ENCODE results near the gene TRA2A. TPM values are rescaled to one million over a fixed set of nuclear protein-coding genes. Genes with fewer than 3 reads are reported as not detected.

Gene TRA2A
- total and polyA plus RNA-seq, 2 of the 13 experiments (the other 11 are each of a cell fraction or from before 2014, with no cell fraction given), result 39.1 to 41.6 TPM

DNA sequence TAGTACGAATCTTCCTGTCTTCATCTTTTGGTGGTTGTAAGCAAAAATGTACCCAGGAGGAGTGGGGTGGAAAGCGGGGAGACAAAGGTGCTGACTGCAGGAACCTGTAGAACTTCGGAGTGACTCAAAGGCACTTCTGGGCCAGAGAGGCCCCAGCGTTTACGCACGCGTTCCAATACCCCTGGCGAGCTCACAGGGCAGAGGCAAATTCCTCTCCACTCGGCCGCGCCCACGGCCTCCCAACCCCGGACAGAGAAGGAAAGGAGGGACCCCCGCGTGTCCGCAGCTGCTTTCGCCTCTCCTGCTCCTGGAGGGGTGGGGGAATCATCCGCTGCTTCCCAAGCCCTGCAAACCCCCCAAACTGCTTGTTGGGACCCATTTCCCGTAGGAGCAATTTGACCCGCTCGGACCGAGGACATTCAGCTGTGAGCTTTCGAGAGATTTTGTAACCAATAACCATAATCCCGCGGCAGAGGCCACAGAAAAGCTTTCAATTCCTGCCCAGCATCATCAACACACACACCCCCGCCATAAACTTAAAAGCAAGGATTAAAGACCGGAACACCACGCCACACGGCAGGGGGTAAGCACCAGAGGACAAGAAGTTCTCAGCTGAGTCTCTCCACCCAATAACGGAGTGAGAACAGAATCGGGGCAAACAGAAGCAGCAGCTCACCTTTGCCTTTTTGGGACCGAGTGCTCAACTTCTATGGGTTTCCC, 63.8 kb downstream of the TRA2A start (continued):
- peak; percentile 25; the same call in 1 of the 2 replicates for TF ChIP-seq GATAD2A (CRISPR knock-in tag; IDR thresholded peaks at IDR 0.05)
- TF ChIP-seq ZNF333 (CRISPR knock-in tag; IDR thresholded peaks at IDR 0.05; ENCODE audit: borderline replicate concordance), result no peak
- TF ChIP-seq HCFC1 (IDR thresholded peaks at IDR 0.05; ENCODE audit: low read depth, low read length), result no peak
- TF ChIP-seq SMARCC2 (IDR thresholded peaks at IDR 0.05), result no peak
- TF ChIP-seq ZFP90 (CRISPR knock-in tag; IDR thresholded peaks at IDR 0.05; ENCODE audit: borderline replicate concordance), result no peak
- no peak for TF ChIP-seq THAP11 (CRISPR knock-in tag; IDR thresholded peaks at IDR 0.05)
- no peak for TF ChIP-seq PCBP1 (IDR thresholded peaks at IDR 0.05; ENCODE audit: borderline replicate concordance, low read depth, low read length)
- TF ChIP-seq ATAD3A (CRISPR knock-in tag; IDR thresholded peaks at IDR 0.05), result no peak
- no peak for TF ChIP-seq ZNF644 (CRISPR knock-in tag; IDR thresholded peaks at IDR 0.05; ENCODE audit: low read depth)
- TF ChIP-seq RCOR2 (CRISPR knock-in tag; IDR thresholded peaks at IDR 0.05), result no peak
- no peak for TF ChIP-seq ZBTB38 (CRISPR knock-in tag; IDR thresholded peaks at IDR 0.05)
- no peak for TF ChIP-seq ZNF660 (CRISPR knock-in tag; IDR thresholded peaks at IDR 0.05; ENCODE audit: borderline replicate concordance, low read depth)
- TF ChIP-seq UBTF (CRISPR knock-in tag; IDR thresholded peaks at IDR 0.05), result peak; percentile 14; the same call in 1 of the 2 replicates
- no peak for TF ChIP-seq ZNF496 (CRISPR knock-in tag; IDR thresholded peaks at IDR 0.05; ENCODE audit: insufficient replicate concordance)
- no peak for TF ChIP-seq ZNF776 (CRISPR knock-in tag; IDR thresholded peaks at IDR 0.05)
- no peak for TF ChIP-seq FOXC1 (CRISPR knock-in tag; IDR thresholded peaks at IDR 0.05; ENCODE audit: borderline replicate concordance)
- no peak for TF ChIP-seq ZNF790 (CRISPR knock-in tag; IDR thresholded peaks at IDR 0.05; ENCODE audit: borderline replicate concordance)
- TF ChIP-seq ZSCAN9 (CRISPR knock-in tag; IDR thresholded peaks at IDR 0.05; ENCODE audit: borderline replicate concordance), result no peak
- TF ChIP-seq GPN1 (CRISPR knock-in tag; IDR thresholded peaks at IDR 0.05; ENCODE audit: borderline replicate concordance), result no peak
- TF ChIP-seq, protein P1, sequence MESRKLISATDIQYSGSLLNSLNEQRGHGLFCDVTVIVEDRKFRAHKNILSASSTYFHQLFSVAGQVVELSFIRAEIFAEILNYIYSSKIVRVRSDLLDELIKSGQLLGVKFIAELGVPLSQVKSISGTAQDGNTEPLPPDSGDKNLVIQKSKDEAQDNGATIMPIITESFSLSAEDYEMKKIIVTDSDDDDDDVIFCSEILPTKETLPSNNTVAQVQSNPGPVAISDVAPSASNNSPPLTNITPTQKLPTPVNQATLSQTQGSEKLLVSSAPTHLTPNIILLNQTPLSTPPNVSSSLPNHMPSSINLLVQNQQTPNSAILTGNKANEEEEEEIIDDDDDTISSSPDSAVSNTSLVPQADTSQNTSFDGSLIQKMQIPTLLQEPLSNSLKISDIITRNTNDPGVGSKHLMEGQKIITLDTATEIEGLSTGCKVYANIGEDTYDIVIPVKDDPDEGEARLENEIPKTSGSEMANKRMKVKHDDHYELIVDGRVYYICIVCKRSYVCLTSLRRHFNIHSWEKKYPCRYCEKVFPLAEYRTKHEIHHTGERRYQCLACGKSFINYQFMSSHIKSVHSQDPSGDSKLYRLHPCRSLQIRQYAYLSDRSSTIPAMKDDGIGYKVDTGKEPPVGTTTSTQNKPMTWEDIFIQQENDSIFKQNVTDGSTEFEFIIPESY (CRISPR knock-in tag; IDR thresholded peaks at IDR 0.05), result no peak
- TF ChIP-seq MTF2 (CRISPR knock-in tag; IDR thresholded peaks at IDR 0.05; ENCODE audit: borderline replicate concordance), result no peak
- TF ChIP-seq MLLT10 (CRISPR knock-in tag; IDR thresholded peaks at IDR 0.05), result no peak; the same call in 1 of the 2 replicates
- TF ChIP-seq TMF1 (CRISPR knock-in tag; IDR thresholded peaks at IDR 0.05; ENCODE audit: low read depth), result no peak
- no peak for TF ChIP-seq ZNF101 (CRISPR knock-in tag; IDR thresholded peaks at IDR 0.05; ENCODE audit: borderline replicate concordance, low read depth)
- TF ChIP-seq GPBP1L1 (CRISPR knock-in tag; IDR thresholded peaks at IDR 0.05), result no peak
- no peak for TF ChIP-seq SSRP1 (CRISPR knock-in tag; IDR thresholded peaks at IDR 0.05)
- TF ChIP-seq ZNF775 (CRISPR knock-in tag; IDR thresholded peaks at IDR 0.05; ENCODE audit: borderline replicate concordance), result no peak

Data from HepG2 (cell line).